Left cardiac atrium (tissue), 4 donors: Measurements from ENCODE around the gene FAN1. TPM values are rescaled to one million over a fixed set of nuclear protein-coding genes. Genes with fewer than 3 reads are reported as not detected.

Source experiments
- ATAC-seq, 2 donors: fragments of 200-7000 bp; cut with Tn5 transposase; one replicate each; pipeline ENCODE4 v1.9.1; 2020; ENCODE audit warnings: mild to moderate bottlenecking in 2 of 2, moderate library complexity in 2 of 2
- DNase-seq: peaks from one replicate; pipeline ENCODE4 v3.0.0-alpha.2; 2020
- intact Hi-C, 2 donors: fragments of 100-400 bp; cut with DNase I; formaldehyde crosslinking; loops; one replicate each; pipeline versions ENCODE4 v1.14.1 to v1.15.1; 2022 to 2023
- total RNA-seq, 2 donors: library from RNA; stranded (reverse); fragmentation: NEBNext Ultra II Directional; extraction: Animal tissue kit (Norgen Biotek cat#: 25700); gene quantifications; one replicate each; pipeline ENCODE4 v1.2.1, GENCODE V29; 2021
- donor health status: DM: no; HTN: yes; CAD: no.
- donor health status: DM: no; HTN: yes; CAD: no; lungs with severe emphysema.
- donor health status: DM: yes; HTN: yes; CAD: no.
- donor health status: Dilated cardiomyopathy.

Gene FAN1
- total RNA-seq, 2 donors from 2014 or later = 9.8 to 19.9 TPM

- intact Hi-C loops = no loop called here
- peak; percentile 59 for DNase-seq
- ATAC-seq = peak; percentile 97 to 99
These were observed 87.8 kb downstream of the FAN1 start, which contains the start of gene MTMR10 for GRCh38 chr15:30991255-30992235. TSS of gene MTMR10 (minus strand) at chr15:30991628. CDS start at chr15:30991506, 122 bp downstream.

- no peak for ATAC-seq
- no peak for DNase-seq
- intact Hi-C loops = no loop called here
These were observed 88.6 kb downstream of the FAN1 start for GRCh38 chr15:30992249-30992864.

Other genes with a start within 250 kb of the FAN1 start
- gene MTMR10, start 87.7 kb downstream of the FAN1 start, total RNA-seq = 10 to 100 TPM; 15.5 to 31.1 TPM
- under 1 TPM in 1 of 2 donors, not detected in 1; 0.24 TPM for gene TRPM1, start 197.8 kb downstream of the FAN1 start, total RNA-seq